Bronchial epithelial cell (primary cell): ENCODE measurements around the gene AHCYL2. TPM values are rescaled to one million over a fixed set of nuclear protein-coding genes. Genes with fewer than 3 reads are reported as not detected.
"Not testable (repeated sequence)": the region's sequence is repeated elsewhere in the genome, so short reads cannot be mapped to it uniquely, and the experiment has no call there.

ENCODE experiments used
- DNase-seq: peaks from one replicate; pipeline ENCODE4 v3.0.0-alpha.2; 2010; ENCODE audit warnings: low read depth
- FAIRE-seq: peaks from 2 replicates; lab custom pipeline; 2011; peaks lifted over from hg19 to GRCh38; lab: Jason Lieb, UNC
- H3K27me3 ChIP-seq: 2 replicates; pipeline ENCODE4 v1.5.1; 2011; ENCODE audit warnings: low read length; ENCODE audit not compliant: control insufficient read depth, insufficient read depth
- H3K36me3 ChIP-seq: 2 replicates; pipeline ENCODE4 v1.5.1; 2011; ENCODE audit warnings: low read length; ENCODE audit not compliant: control insufficient read depth, insufficient read depth
- H3K4me3 ChIP-seq: 2 replicates; pipeline ENCODE4 v1.5.1; 2011; ENCODE audit warnings: mild to moderate bottlenecking, low read depth, low read length, control low read depth
- CTCF ChIP-seq: IDR thresholded peaks from 2 replicates; pipeline ENCODE4 v1.5.1; 2011; ENCODE audit warnings: mild to moderate bottlenecking, moderate library complexity, low read length, control low read depth, inconsistent platforms; ENCODE audit not compliant: insufficient read depth, severe bottlenecking
- total RNA-seq: library from RNA; depleted of rRNA; stranded (reverse); fragments of >200 nt; gene quantifications from 2 replicates; pipeline ENCODE4 v1.2.1, GENCODE V29; 2014

Gene AHCYL2
- total RNA-seq, 1 donor from 2014 or later = 5.0 TPM

DNA sequence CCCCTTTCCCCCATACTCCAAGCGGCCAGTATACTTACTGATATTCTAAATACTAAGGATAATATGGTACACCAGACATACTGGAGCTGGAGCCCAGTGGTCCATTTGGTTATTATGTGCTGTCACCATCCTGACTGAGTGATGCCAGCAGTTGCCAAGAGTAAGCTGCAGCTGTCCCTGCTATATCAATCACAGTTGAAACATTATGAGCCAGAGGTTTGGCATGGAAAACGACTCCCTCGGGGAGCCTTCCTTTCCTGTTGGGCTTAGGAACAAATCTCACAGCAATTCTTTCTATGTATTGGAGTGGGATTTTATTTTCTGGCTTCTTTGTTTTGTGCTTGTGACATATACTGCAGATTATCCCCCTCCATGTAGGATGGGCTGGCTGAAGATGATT, 242.0 kb downstream of the AHCYL2 start:
- H3K27me3 ChIP-seq = no peaks in the 10 kb centered on the region
- no peak for FAIRE-seq
- no peak overlapping the region for H3K4me3 ChIP-seq
- TF ChIP-seq CTCF = no peak
- no peak for DNase-seq
- peaks cover 7% of the 10 kb centered on the region for H3K36me3 ChIP-seq

DNA sequence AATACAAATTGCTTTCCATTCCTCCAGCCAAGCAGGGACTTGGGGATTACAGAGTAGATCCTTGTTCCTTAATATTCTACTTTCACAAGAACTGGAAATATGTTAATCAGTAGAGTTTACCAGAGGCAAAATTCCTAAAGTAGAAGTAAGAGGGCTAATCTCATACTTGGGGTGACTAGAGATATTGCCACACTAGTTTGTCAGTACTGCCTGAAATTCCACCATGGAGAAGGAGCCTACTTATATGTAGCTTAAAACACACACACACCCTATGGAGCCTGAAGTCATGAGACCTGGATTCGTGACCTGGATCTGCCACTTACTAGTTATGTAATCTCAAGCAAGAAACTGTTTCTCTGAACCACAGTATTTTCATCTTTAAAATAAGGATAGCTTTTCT, 243.3 kb downstream of the AHCYL2 start:
- DNase-seq (peak; percentile 70), FAIRE-seq (no peak)
- Histone ChIP-seq H3K36me3 (peaks cover 1% of the 10 kb centered on the region), H3K27me3 (no peaks in the 10 kb centered on the region), H3K4me3 (no peak overlapping the region)
- TF ChIP-seq CTCF = no peak

GRCh38 chr7:129468547-129468946, 243.7 kb downstream of the AHCYL2 start:
- TF ChIP-seq CTCF = no peak
- no peak overlapping the region for H3K4me3 ChIP-seq
- no peaks in the 10 kb centered on the region for H3K27me3 ChIP-seq
- DNase-seq (no peak), FAIRE-seq (no peak)
- peaks cover 1% of the 10 kb centered on the region for H3K36me3 ChIP-seq

GRCh38 chr7:129469930-129470329, 245.1 kb downstream of the AHCYL2 start:
- no peaks in the 10 kb centered on the region for H3K27me3 ChIP-seq
- no peak for TF ChIP-seq CTCF
- FAIRE-seq (no peak), DNase-seq (no peak)
- H3K36me3 ChIP-seq = peaks cover 2% of the 10 kb centered on the region
- H3K4me3 ChIP-seq = no peak overlapping the region

DNA sequence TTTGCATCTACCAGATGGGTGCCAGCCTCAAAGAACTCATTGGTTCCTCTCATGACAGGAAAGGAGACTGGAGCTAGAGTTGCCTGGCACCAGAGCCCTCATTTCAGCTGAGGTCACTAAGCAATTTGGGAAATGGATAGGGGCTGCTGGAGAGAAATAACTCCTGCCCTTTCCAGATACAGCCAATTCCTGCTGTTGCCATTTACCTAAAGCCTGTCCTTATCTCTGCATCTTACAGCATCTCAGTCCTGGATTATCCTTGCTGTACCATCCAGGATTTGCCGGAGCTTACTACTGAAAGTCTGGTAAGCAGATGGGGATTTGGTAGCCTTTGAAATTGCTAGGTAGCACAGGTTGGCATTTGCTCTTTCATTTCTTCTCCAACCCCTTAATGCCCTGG, 245.6 kb downstream of the AHCYL2 start:
- H3K36me3 ChIP-seq = peaks cover 2% of the 10 kb centered on the region
- no peak for FAIRE-seq
- no peak for TF ChIP-seq CTCF
- no peak for DNase-seq
- no peaks in the 10 kb centered on the region for H3K27me3 ChIP-seq
- H3K4me3 ChIP-seq = no peak overlapping the region

DNA sequence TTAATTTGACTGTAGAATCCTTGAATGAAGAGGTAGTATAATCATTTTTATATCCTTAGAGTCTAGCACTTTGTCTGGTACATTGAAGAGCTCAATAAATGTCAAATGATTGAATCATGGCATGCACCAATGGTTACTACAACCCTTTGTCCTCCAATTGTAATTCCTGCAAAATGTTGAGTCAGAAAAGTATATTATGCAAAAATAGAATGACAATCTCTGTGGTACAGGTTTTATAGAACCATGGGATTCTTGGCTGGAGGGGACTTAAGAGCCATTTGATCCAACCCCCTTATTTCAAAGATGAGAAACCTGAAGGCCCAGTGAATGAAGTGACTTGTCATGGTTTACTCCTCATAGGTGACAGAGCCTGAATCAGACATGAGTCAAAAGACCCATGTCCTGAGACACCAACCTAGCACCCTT, 246.6 kb downstream of the AHCYL2 start:
- FAIRE-seq (no peak), DNase-seq (peak; percentile 60)
- H3K36me3 ChIP-seq = peaks cover 2% of the 10 kb centered on the region
- no peak overlapping the region for H3K4me3 ChIP-seq
- H3K27me3 ChIP-seq = no peaks in the 10 kb centered on the region
- TF ChIP-seq CTCF = no peak

GRCh38 chr7:129475931-129476330, 251.1 kb downstream of the AHCYL2 start:
- not testable (repeated sequence) for H3K27me3 ChIP-seq, DNase-seq, H3K4me3 ChIP-seq, FAIRE-seq, H3K36me3 ChIP-seq

DNA sequence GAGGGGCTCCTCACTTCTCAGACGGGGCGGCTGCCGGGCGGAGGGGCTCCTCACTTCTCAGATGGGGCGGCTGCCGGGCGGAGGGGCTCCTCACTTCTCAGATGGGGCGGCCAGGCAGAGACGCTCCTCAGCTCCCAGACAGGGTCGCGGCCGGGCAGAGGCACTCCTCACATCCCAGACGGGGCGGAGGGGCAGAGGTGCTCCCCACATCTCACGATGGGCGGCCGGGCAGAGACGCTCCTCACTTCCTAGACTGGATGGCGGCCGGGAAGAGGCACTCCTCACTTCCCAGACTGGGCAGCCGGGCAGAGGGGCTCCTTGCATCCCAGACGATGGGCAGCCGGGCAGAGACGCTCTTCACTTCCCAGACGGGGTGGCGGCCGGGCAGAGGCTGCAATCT, 251.6 kb downstream of the AHCYL2 start:
- not testable (repeated sequence) for DNase-seq, H3K4me3 ChIP-seq, FAIRE-seq, H3K27me3 ChIP-seq, H3K36me3 ChIP-seq
